Measurements from ENCODE around the gene DCN. TPM values are rescaled to one million over a fixed set of nuclear protein-coding genes. Genes with fewer than 3 reads are reported as not detected.

The DCN gene, protein sequence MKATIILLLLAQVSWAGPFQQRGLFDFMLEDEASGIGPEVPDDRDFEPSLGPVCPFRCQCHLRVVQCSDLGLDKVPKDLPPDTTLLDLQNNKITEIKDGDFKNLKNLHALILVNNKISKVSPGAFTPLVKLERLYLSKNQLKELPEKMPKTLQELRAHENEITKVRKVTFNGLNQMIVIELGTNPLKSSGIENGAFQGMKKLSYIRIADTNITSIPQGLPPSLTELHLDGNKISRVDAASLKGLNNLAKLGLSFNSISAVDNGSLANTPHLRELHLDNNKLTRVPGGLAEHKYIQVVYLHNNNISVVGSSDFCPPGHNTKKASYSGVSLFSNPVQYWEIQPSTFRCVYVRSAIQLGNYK
- total RNA-seq, result 0.92 and 1.5 TPM in 2 replicates
- 3.3 and 5.0 TPM in 2 replicates for polyA plus RNA-seq

DNA sequence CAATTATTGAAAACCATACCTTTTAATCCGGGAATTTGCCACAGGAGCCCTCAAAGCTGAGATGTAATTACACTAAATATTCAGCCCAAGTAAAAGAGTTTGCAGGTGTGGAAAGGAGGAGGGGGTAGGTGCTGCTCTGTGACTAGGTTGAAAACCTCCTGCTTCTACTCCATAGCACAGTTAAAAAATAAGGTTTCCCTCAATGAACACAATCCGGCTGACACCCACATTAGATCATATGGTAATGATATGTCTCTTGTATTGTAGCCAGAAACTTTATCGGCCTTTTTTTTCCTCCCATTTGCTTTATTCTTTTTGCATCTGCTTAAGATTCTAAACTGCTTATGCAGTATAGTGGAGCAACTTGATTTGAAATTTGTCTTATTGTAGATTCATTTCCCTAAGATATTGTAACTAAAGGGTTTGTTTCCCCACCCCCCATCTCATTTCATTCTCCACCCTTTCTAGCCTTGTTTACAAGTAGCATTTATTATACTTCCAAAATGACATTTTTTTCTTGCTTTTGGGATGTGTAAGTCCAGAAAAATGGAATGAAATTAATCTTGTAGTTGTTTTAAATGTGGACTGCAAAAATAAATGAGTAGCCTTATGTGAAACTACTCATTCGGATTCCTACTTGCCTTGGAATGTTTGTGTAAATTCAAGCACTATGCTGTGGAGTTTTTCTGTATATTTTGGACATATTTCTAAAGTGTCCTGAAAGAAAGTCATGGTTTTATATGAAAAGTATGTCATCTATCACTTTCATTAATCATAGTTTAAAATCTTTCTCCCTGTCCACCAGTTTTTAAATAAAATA lies at the start of gene DCN:
Gene DCN, minus strand, starts transcription at position 182 of the 820 bp plus-strand sequence. CDS start 4,265 bp downstream, outside the sequence.
- Histone ChIP-seq H3K4me1 (ENCODE audit: low read depth) (no peaks in the 10 kb centered on the region), H3K27me3 (no peaks in the 10 kb centered on the region), H3K9me3 (ENCODE audit: low read depth) (no peaks in the 10 kb centered on the region), H3K27ac (no peak within 1 kb of the TSS), H3K36me3 (no peaks in the 10 kb centered on the region), H3K4me3 (no peak within 1 kb of the TSS)
- DNase-seq (ENCODE audit: low read depth in 1 of 2, low spot score in 1 of 2), result peak in 1 of 2 donors; percentile 61
- TF ChIP-seq, protein P1, sequence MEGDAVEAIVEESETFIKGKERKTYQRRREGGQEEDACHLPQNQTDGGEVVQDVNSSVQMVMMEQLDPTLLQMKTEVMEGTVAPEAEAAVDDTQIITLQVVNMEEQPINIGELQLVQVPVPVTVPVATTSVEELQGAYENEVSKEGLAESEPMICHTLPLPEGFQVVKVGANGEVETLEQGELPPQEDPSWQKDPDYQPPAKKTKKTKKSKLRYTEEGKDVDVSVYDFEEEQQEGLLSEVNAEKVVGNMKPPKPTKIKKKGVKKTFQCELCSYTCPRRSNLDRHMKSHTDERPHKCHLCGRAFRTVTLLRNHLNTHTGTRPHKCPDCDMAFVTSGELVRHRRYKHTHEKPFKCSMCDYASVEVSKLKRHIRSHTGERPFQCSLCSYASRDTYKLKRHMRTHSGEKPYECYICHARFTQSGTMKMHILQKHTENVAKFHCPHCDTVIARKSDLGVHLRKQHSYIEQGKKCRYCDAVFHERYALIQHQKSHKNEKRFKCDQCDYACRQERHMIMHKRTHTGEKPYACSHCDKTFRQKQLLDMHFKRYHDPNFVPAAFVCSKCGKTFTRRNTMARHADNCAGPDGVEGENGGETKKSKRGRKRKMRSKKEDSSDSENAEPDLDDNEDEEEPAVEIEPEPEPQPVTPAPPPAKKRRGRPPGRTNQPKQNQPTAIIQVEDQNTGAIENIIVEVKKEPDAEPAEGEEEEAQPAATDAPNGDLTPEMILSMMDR (IDR thresholded peaks at IDR 0.05; ENCODE audit: low read depth, low read length), result no peak

DNA sequence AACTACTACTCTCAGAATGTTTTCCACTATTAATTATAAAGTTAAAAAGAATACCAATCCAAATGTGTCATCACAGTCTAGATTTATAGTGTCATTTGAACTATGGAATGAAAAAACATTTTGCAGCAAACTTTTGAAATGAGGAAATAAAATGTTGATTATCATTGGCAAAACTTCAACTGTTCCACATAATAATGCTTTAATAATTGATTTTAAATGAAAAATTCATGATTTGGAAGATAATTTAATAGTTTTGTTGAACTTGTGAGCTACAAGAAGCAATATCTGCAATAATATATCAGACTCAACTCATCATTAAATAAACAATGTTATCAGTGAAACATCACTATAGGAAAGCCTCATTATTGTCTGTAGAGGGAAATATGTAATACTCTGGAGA lies 48.2 kb upstream of the DCN start:
- TF ChIP-seq, protein P1 (IDR thresholded peaks at IDR 0.05; ENCODE audit: low read depth, low read length), result no peak
- no peaks in the 10 kb centered on the region for H3K27me3 ChIP-seq
- no peak overlapping the region for H3K27ac ChIP-seq
- DNase-seq (ENCODE audit: low read depth in 1 of 2, low spot score in 1 of 2), result no peak
- peaks cover 7% of the 10 kb centered on the region for H3K4me1 ChIP-seq (ENCODE audit: low read depth)
- no peak overlapping the region for H3K4me3 ChIP-seq
- no peaks in the 10 kb centered on the region for H3K9me3 ChIP-seq (ENCODE audit: low read depth)
- no peaks in the 10 kb centered on the region for H3K36me3 ChIP-seq

DNA sequence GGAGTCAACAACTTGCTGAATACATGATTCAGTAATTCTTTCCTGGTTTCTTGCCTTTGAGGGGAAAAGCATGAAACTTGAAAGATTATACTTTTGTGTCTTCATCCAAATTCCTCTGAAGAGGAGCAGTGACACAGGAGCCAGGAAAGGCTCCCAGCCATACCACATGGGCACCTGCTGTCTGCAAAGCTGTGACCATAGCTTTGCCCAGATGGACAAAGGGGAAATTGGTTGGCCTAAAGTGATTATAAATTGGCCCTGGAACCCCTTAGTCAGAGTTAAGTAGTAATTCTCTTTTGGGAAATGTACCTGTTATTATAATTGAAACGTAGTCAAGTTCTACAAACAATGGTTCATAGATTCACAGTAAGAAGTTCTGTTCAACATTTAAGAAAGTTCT lies 44.3 kb upstream of the DCN start:
- TF ChIP-seq, protein P1 (IDR thresholded peaks at IDR 0.05; ENCODE audit: low read depth, low read length), result no peak
- H3K4me3 ChIP-seq, result no peak overlapping the region
- H3K9me3 ChIP-seq (ENCODE audit: low read depth), result no peaks in the 10 kb centered on the region
- H3K4me1 ChIP-seq (ENCODE audit: low read depth), result peaks cover 7% of the 10 kb centered on the region
- no peaks in the 10 kb centered on the region for H3K27me3 ChIP-seq
- no peak overlapping the region for H3K27ac ChIP-seq
- H3K36me3 ChIP-seq, result no peaks in the 10 kb centered on the region
- no peak for DNase-seq (ENCODE audit: low read depth in 1 of 2, low spot score in 1 of 2)

DNA sequence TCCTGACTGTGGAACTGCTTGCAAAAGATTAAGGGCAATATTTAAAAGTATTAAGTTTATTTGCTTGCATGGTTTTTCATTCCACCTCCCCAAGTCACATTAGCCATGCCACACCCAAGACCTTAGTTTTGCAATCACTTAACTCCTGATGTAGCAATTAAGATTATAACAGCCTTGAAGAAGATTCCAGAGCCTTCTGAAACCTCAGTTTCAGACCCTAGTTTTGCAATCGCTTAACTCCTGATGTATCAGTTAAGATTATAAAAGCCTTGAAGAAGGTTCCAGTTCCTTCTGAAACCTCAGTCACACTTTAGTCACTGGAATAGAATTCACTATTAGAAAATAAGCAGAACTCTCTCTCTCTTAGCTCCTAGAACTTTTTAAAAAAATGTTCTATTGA lies 42.7 kb upstream of the DCN start:
- Histone ChIP-seq H3K4me3 (no peak overlapping the region), H3K27me3 (no peaks in the 10 kb centered on the region), H3K4me1 (ENCODE audit: low read depth) (peaks cover 7% of the 10 kb centered on the region), H3K27ac (no peak overlapping the region), H3K36me3 (no peaks in the 10 kb centered on the region), H3K9me3 (ENCODE audit: low read depth) (no peaks in the 10 kb centered on the region)
- TF ChIP-seq, protein P1 (IDR thresholded peaks at IDR 0.05; ENCODE audit: low read depth, low read length), result no peak
- DNase-seq (ENCODE audit: low read depth in 1 of 2, low spot score in 1 of 2), result peak in 1 of 2 donors; percentile 41

DNA sequence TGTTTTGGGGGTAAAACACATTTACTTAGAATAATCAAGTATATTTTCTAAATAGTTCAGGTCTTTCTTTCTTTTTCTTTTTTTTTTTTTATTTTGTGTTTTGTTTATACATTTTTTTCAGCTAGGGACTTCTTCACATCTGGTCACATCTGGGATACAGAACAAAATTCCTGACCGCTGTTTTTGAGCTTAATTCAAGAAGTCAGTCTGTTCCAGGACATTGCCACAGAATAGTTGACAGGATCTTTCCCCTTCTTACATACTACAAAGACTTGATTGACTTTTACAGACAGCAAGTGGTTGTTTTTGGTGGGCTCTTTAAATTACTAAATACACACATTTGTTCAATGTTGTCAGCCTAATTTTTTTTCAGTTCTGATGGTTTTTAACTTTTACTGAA lies 41.8 kb upstream of the DCN start:
- Histone ChIP-seq H3K36me3 (no peaks in the 10 kb centered on the region), H3K27me3 (no peaks in the 10 kb centered on the region), H3K4me1 (ENCODE audit: low read depth) (peaks cover 7% of the 10 kb centered on the region), H3K9me3 (ENCODE audit: low read depth) (no peaks in the 10 kb centered on the region), H3K27ac (no peak overlapping the region), H3K4me3 (no peak overlapping the region)
- TF ChIP-seq, protein P1 (IDR thresholded peaks at IDR 0.05; ENCODE audit: low read depth, low read length), result no peak
- no peak for DNase-seq (ENCODE audit: low read depth in 1 of 2, low spot score in 1 of 2)
